ENCODE measurements around the gene NSG1. TPM values are rescaled to one million over a fixed set of nuclear protein-coding genes. Genes with fewer than 3 reads are reported as not detected.

NSG1 gene
- total and polyA plus RNA-seq, 2 donors (not counting 3 experiments of a cell fraction or from before 2014, with no cell fraction given), result 2.0 to 2.9 TPM

- no peak overlapping the region for H3K4me2 ChIP-seq (ENCODE audit: insufficient read depth, low read length)
- no peak overlapping the region for H3K9ac ChIP-seq (replicated peaks; ENCODE audit: extremely low read depth, insufficient read depth, low read length)
- H3K4me3 ChIP-seq (replicated peaks in 1 of 3; ENCODE audit: insufficient read depth in 1 of 3, low read depth in 1 of 3, low read length in 3 of 3), result no peak overlapping the region
- no peak for DNase-seq (ENCODE audit: low read depth, low spot score)
- no peaks in the 10 kb centered on the region for H3K79me2 ChIP-seq (ENCODE audit: control insufficient read depth, insufficient read depth, low read length)
- H3K9me1 ChIP-seq (replicated peaks; ENCODE audit: control insufficient read depth, extremely low read depth, insufficient read depth, low read length), result no peaks in the 10 kb centered on the region
- no peaks in the 10 kb centered on the region for H4K20me1 ChIP-seq (replicated peaks; ENCODE audit: control insufficient read depth, extremely low read depth, insufficient read depth, low read length)
- dilution Hi-C loops (cut with MboI; ENCODE audit: extremely low pct_ligation_motif_present, low sequenced_read_pairs) (no loop called here), intact Hi-C loops (cut with micrococcal nuclease) (no loop called here)
- CTCF ChIA-PET, result no interaction called here
- POLR2A ChIA-PET, result no interaction called here
- FAIRE-seq, result no peak
- H3K4me1 ChIP-seq (ENCODE audit: control insufficient read depth, extremely low read depth, insufficient read depth, low read length), result no peaks in the 10 kb centered on the region
- H3K27ac ChIP-seq (ENCODE audit: insufficient read depth, low read depth, low read length), result no peak overlapping the region
- H3K27me3 ChIP-seq (ENCODE audit: control insufficient read depth in 2 of 2, insufficient read depth in 2 of 2, low read length in 2 of 2), result peaks cover 0 to 3% of the 10 kb centered on the region in 2 experiments
- no peaks in the 10 kb centered on the region for H3K9me3 ChIP-seq (replicated peaks; ENCODE audit: control insufficient read depth, insufficient read depth, low read length)
- no peak for TF ChIP-seq POLR2A (IDR thresholded peaks at IDR 0.05; ENCODE audit: low read depth, low read length)
- H2AFZ ChIP-seq (ENCODE audit: low read depth, low read length), result no peak overlapping the region
- H3K36me3 ChIP-seq (ENCODE audit: control insufficient read depth in 2 of 2, extremely low read depth in 1 of 2, insufficient read depth in 2 of 2, low read length in 2 of 2), result no peaks in the 10 kb centered on the region
- no TSS peak for BruUV-seq (replicated peaks)
These were observed 44.8 kb upstream of the NSG1 start for GRCh38 chr4:4341861-4342650.

GRCh38 chr4:4343038-4343437, 43.9 kb upstream of the NSG1 start:
- no peaks in the 10 kb centered on the region for H3K4me1 ChIP-seq (ENCODE audit: control insufficient read depth, extremely low read depth, insufficient read depth, low read length)
- no peak overlapping the region for H3K27ac ChIP-seq (ENCODE audit: insufficient read depth, low read depth, low read length)
- H3K9me3 ChIP-seq (replicated peaks; ENCODE audit: control insufficient read depth, insufficient read depth, low read length), result no peaks in the 10 kb centered on the region
- CTCF ChIA-PET, result interaction anchor here (2.2 kb wide), 1 partner anchor 83 kb away, joined by 5 read pairs; no protein-coding TSS in a partner anchor
- DNase-seq (ENCODE audit: low read depth, low spot score) (no peak), FAIRE-seq (no peak)
- no peaks in the 10 kb centered on the region for H4K20me1 ChIP-seq (replicated peaks; ENCODE audit: control insufficient read depth, extremely low read depth, insufficient read depth, low read length)
- intact Hi-C loops (cut with micrococcal nuclease) (no loop called here), dilution Hi-C loops (cut with MboI; ENCODE audit: extremely low pct_ligation_motif_present, low sequenced_read_pairs) (no loop called here)
- H3K4me2 ChIP-seq (ENCODE audit: insufficient read depth, low read length), result no peak overlapping the region
- no peaks in the 10 kb centered on the region for H3K79me2 ChIP-seq (ENCODE audit: control insufficient read depth, insufficient read depth, low read length)
- no peaks in the 10 kb centered on the region for H3K36me3 ChIP-seq (ENCODE audit: control insufficient read depth in 2 of 2, extremely low read depth in 1 of 2, insufficient read depth in 2 of 2, low read length in 2 of 2)
- POLR2A ChIA-PET, result no interaction called here
- no peaks in the 10 kb centered on the region for H3K9me1 ChIP-seq (replicated peaks; ENCODE audit: control insufficient read depth, extremely low read depth, insufficient read depth, low read length)
- no peak for TF ChIP-seq FOS (IDR thresholded peaks at IDR 0.05; ENCODE audit: borderline replicate concordance, insufficient read depth, low read length)
- no peak for TF ChIP-seq MYC (IDR thresholded peaks at IDR 0.05; ENCODE audit: low read depth, low read length)
- no peak for TF ChIP-seq JUN (IDR thresholded peaks at IDR 0.05; ENCODE audit: borderline replicate concordance, insufficient read depth, insufficient read length, low read depth)
- TF ChIP-seq MAX (IDR thresholded peaks at IDR 0.05; ENCODE audit: insufficient read depth, insufficient read length), result no peak
- no peak for TF ChIP-seq POLR2AphosphoS5 (IDR thresholded peaks at IDR 0.05; ENCODE audit: insufficient read depth, low read depth, low read length)
- TF ChIP-seq EZH2 (IDR thresholded peaks at IDR 0.05; ENCODE audit: borderline replicate concordance, low read depth, low read length, severe bottlenecking), result no peak
- no peak for TF ChIP-seq POLR2A (IDR thresholded peaks at IDR 0.05; ENCODE audit: low read depth, low read length)
- TF ChIP-seq GATA2 (IDR thresholded peaks at IDR 0.05; ENCODE audit: insufficient read depth, insufficient read length, low read depth, low read length), result no peak
- no peak for TF ChIP-seq CTCF (IDR thresholded peaks at IDR 0.05; ENCODE audit: extremely low read depth in 1 of 2, insufficient read depth in 1 of 2, low read depth in 1 of 2, low read length in 2 of 2)
- no peak overlapping the region for H3K4me3 ChIP-seq (replicated peaks in 1 of 3; ENCODE audit: insufficient read depth in 1 of 3, low read depth in 1 of 3, low read length in 3 of 3)
- peaks cover 0 to 3% of the 10 kb centered on the region in 2 experiments for H3K27me3 ChIP-seq (ENCODE audit: control insufficient read depth in 2 of 2, insufficient read depth in 2 of 2, low read length in 2 of 2)
- no TSS peak for BruUV-seq (replicated peaks)
- no peak overlapping the region for H3K9ac ChIP-seq (replicated peaks; ENCODE audit: extremely low read depth, insufficient read depth, low read length)
- no peak overlapping the region for H2AFZ ChIP-seq (ENCODE audit: low read depth, low read length)

Data from endothelial cell of umbilical vein (primary cell).